Measurements from ENCODE around the gene RNF144B.

The RNF144B gene

DNA sequence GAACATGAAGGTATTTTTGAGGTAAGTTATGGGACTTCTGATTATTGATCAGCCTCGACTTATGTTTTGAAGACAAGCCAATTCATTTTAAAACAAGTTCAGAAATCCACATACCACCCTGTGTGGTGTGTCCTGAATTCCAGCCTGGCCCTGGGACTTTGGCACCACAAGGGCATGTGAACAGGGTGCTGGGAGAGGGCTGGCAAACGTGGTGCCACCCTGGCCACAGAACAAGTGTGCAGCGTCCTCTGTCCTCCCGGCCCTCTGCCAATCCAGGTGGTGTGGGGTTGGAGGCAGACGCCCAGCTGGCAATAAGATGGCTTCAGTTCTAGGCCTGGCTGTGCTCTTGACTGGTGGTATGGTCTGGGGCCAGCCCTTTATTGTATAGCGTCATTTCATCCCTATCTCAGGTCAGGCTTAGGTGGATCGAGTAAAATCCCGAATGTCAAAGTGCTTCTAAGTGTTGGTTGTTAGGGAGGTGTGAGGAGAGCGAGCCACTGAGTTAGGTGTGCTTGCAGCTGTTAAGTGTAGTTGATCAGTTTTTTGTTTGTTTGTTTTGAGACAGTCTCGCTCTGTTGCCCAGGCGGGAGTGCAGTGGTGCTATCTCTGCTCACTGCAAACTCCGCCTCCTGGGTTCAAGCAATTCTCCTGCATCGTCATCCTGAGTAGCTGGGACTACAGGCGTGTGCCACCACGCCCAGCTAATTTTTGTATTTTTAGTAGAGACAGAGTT lies 84.2 kb downstream of the RNF144B start:
- H3K4me1 ChIP-seq (ENCODE audit: insufficient read depth, low read length, poor library complexity, severe bottlenecking) = no peaks in the 10 kb centered on the region
- H3K36me3 ChIP-seq (ENCODE audit: insufficient read depth, low read length) = no peaks in the 10 kb centered on the region
- H3K9me3 ChIP-seq (ENCODE audit: insufficient read depth, low read depth, low read length) = no peaks in the 10 kb centered on the region
- no peak for TF ChIP-seq CTCF (conservative IDR thresholded peaks at IDR 0.05; ENCODE audit: low read length)
- no peak for TF ChIP-seq EZH2phosphoT487 (IDR thresholded peaks at IDR 0.05; ENCODE audit: borderline replicate concordance)
- H3K27me3 ChIP-seq (ENCODE audit: insufficient read depth, low read length, poor library complexity, severe bottlenecking) = no peaks in the 10 kb centered on the region
- H3K79me2 ChIP-seq (ENCODE audit: insufficient read depth, low read length) = no peaks in the 10 kb centered on the region
- no peak overlapping the region for H2AFZ ChIP-seq (ENCODE audit: low read length)
- H3K9me2 ChIP-seq (replicated peaks; ENCODE audit: low read depth, low read length) = no peaks in the 10 kb centered on the region
- no peak overlapping the region for H3K4me3 ChIP-seq (ENCODE audit: low read length, poor library complexity, severe bottlenecking)
- no peak overlapping the region for H3K9ac ChIP-seq (ENCODE audit: low read depth, low read length, poor library complexity, severe bottlenecking)
- H3F3A ChIP-seq (ENCODE audit: low read depth) = no peaks in the 10 kb centered on the region
- no peak overlapping the region for H3K4me2 ChIP-seq (ENCODE audit: low read depth, low read length, poor library complexity, severe bottlenecking)
- no peaks in the 10 kb centered on the region for H4K20me1 ChIP-seq (ENCODE audit: insufficient read depth, low read length, poor library complexity, severe bottlenecking)

DNA sequence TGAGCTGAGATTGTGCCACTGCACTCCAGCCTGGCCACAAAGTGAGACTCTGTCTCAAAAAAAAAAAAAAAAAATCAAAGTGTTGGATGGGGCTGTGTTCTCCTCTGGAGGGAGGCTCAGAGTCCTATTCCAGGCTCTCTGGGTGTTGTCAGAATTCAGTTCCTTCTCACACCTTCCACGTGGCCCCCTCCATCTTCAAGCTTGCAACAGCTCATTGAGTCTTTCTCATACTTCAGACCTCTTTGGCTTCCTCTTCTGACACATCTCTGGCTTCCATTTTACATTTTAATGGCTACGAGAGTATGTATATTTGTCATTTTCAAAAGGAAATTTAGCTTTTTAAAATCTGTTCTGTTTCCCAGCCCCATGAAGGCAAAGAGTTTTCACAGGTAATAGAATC lies 85.8 kb downstream of the RNF144B start:
- Histone ChIP-seq H3K27me3 (ENCODE audit: insufficient read depth, low read length, poor library complexity, severe bottlenecking) (no peaks in the 10 kb centered on the region), H3K36me3 (ENCODE audit: insufficient read depth, low read length) (no peaks in the 10 kb centered on the region), H2AFZ (ENCODE audit: low read length) (no peak overlapping the region), H3F3A (ENCODE audit: low read depth) (no peaks in the 10 kb centered on the region), H3K9me3 (ENCODE audit: insufficient read depth, low read depth, low read length) (no peaks in the 10 kb centered on the region), H3K9ac (ENCODE audit: low read depth, low read length, poor library complexity, severe bottlenecking) (no peak overlapping the region), H3K4me2 (ENCODE audit: low read depth, low read length, poor library complexity, severe bottlenecking) (no peak overlapping the region), H3K79me2 (ENCODE audit: insufficient read depth, low read length) (no peaks in the 10 kb centered on the region), H3K4me1 (ENCODE audit: insufficient read depth, low read length, poor library complexity, severe bottlenecking) (no peaks in the 10 kb centered on the region), H4K20me1 (ENCODE audit: insufficient read depth, low read length, poor library complexity, severe bottlenecking) (no peaks in the 10 kb centered on the region), H3K4me3 (ENCODE audit: low read length, poor library complexity, severe bottlenecking) (no peak overlapping the region), H3K9me2 (replicated peaks; ENCODE audit: low read depth, low read length) (no peaks in the 10 kb centered on the region)
- TF ChIP-seq CTCF (conservative IDR thresholded peaks at IDR 0.05; ENCODE audit: low read length) (no peak), EZH2phosphoT487 (IDR thresholded peaks at IDR 0.05; ENCODE audit: borderline replicate concordance) (no peak)

DNA sequence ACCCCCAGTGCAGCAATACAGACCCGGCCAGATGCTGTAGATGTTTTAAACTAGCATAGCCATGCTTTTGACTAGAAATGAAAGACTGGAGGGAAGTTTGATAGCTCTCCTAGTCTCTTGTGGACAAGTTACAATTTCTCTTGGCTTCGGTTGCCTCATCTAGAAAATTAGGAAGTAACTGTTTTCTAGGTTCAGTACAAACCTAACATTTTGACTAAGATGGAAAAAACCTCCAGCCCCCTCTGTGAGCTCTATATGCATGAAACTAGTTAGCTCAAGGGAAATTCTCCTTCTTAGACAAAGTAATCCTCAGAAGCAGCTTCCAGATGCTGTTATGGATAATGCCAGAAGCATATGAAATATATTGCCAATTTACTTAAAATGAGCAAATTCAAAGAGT lies 86.6 kb downstream of the RNF144B start:
- Histone ChIP-seq H2AFZ (ENCODE audit: low read length) (no peak overlapping the region), H3K9me3 (ENCODE audit: insufficient read depth, low read depth, low read length) (no peaks in the 10 kb centered on the region), H3K36me3 (ENCODE audit: insufficient read depth, low read length) (no peaks in the 10 kb centered on the region), H3F3A (ENCODE audit: low read depth) (no peaks in the 10 kb centered on the region), H3K4me1 (ENCODE audit: insufficient read depth, low read length, poor library complexity, severe bottlenecking) (no peaks in the 10 kb centered on the region), H3K4me3 (ENCODE audit: low read length, poor library complexity, severe bottlenecking) (no peak overlapping the region), H3K4me2 (ENCODE audit: low read depth, low read length, poor library complexity, severe bottlenecking) (no peak overlapping the region), H3K79me2 (ENCODE audit: insufficient read depth, low read length) (no peaks in the 10 kb centered on the region), H3K9ac (ENCODE audit: low read depth, low read length, poor library complexity, severe bottlenecking) (no peak overlapping the region), H3K9me2 (replicated peaks; ENCODE audit: low read depth, low read length) (no peaks in the 10 kb centered on the region), H3K27me3 (ENCODE audit: insufficient read depth, low read length, poor library complexity, severe bottlenecking) (no peaks in the 10 kb centered on the region), H4K20me1 (ENCODE audit: insufficient read depth, low read length, poor library complexity, severe bottlenecking) (no peaks in the 10 kb centered on the region)
- TF ChIP-seq CTCF (conservative IDR thresholded peaks at IDR 0.05; ENCODE audit: low read length) = no peak
- no peak for TF ChIP-seq EZH2phosphoT487 (IDR thresholded peaks at IDR 0.05; ENCODE audit: borderline replicate concordance)

All from Loucy (cell line).